Femur (tissue), 1 donor: ENCODE data around the gene KRT6B.

Experiments
- DNase-seq: peaks from one replicate; pipeline ENCODE4 v3.0.0-alpha.2; 2017

The KRT6B gene

DNA sequence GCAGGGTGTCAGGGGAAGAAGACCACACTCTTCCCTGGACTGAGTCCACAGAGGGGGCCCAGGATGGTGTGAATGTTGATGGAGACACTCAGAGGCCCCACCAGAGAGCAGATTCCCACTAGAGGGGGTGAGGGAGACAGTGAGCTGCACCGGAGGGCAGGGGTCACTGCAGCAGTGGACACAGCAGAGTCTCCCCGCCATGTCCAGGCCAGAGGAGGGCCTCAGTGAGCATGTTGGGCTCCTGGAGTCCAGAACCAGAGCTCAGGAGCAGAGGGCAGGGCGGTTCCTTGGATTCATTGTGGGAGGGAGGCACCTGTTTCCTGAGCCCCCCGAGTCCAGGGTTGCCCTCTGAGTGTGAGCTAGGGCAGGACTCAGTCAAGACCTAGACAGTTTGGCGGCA lies 44.0 kb downstream of the KRT6B start:
- DNase-seq, result no peak

DNA sequence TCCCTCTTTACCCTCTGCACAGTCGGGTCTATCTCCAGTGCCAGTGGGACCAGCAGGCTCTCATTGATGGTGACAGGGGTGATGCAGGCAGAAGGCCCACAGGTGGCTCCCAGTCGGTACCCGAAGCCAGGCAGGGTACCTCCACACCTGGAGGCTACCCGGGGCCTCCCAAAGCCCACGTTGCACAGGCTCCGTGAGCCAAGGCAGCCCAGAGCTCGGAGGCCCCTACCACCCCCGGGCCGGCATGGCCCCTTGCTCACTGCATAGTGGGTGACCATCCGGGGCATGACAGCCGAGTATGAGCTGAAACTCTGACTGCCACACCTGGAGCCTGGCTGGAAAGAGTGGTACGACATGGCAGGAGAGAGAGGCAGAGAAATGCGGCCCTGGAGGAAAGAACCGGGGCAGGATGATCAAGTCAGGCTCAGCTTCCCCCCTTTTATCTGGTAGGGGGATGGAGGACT lies 46.0 kb downstream of the KRT6B start, which contains the start of gene KRT82:
TSS of gene KRT82 (minus strand) at position 414 of the 464 bp plus-strand sequence. CDS start at position 356, 58 bp downstream.
- no peak for DNase-seq

DNA sequence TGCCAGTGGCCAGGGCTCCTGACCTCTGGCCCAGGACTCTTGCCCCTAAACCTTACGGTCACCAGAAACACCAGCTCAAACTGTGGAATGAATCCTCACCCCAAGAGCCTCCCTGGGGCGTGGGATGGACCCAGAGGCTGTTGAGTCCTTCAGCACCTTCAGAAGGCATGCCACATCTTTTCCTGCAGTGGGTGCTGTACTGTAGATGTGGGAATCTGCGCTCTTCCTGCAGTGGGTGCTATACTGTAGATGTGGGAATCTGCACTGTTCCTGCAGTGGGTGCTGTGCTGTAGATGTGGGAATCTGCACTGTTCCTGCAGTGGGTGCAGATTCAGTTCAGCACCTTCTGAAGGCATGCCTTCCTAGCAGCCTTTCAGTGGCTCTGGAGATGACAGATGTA lies 47.0 kb downstream of the KRT6B start:
- no peak for DNase-seq

DNA sequence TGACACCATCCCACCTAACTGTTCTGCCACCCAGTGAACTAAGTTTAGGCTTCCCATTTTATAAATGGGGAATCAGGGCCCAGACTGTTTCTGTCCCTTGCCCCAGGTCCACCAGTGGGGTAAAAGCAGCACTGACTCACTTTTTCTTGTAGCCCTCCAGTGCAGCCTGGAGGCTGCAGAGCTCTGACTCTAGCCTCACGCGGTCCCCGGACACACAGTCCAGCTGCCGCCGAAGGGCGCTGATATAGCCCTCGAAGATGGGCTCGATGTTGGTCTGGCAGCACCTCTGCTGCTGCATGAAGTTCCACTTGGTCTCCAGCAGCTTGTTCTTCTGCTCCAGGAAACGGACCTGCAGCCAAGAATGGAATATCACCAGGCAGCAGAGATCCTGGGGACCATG lies 48.4 kb downstream of the KRT6B start:
- DNase-seq, result no peak

DNA sequence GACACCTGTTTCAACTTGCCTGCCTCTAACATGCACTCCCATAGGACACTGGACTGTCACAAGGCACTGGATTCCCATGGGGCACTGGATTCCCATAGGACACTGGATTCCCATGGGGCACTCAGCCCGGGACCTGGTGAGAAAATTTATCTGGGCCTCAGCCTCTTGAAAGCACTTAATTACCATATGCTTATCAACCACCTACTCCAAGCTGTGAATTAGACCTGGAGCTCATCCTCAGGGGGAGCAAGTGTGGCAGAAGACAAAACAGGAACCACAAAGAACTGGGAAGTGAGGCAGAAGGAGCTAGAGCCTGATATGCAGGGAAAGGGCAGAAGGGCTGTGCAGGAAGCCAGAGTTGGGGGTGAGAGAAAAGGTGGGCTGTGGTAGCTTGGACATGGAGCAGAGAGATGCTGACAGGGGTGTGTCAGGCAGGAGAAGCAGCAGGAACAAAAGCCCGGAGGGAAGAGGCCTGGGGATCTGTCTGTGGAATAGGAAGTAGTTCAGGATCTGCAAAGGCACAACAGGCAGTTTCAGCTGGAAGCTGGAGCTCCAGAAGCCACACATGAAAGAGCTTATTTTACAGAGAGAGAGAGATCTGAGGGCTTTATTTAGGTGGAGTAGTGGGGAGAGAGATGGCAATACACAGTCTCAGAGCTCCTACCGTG lies 48.9 kb downstream of the KRT6B start:
- DNase-seq, result no peak

DNA sequence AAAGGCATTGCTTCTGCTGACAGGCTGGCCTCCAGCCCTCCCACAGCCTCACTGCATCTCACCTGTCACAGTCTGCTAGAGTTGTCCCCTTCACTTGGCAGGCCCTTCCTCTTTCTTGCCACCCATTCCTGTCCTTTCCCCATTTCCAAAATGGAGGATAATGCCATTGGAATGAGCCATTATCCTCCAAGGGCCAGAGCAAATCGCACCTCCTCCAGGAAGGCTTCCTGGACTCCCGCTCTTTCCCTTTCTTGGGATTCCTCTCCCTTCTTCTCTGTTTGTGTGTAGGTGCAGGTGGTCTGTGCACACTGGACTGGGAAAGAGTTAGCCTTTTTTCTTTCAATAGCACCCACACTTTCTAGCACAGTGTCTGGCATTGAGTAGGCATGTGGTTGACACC lies 49.6 kb downstream of the KRT6B start:
- no peak for DNase-seq

DNA sequence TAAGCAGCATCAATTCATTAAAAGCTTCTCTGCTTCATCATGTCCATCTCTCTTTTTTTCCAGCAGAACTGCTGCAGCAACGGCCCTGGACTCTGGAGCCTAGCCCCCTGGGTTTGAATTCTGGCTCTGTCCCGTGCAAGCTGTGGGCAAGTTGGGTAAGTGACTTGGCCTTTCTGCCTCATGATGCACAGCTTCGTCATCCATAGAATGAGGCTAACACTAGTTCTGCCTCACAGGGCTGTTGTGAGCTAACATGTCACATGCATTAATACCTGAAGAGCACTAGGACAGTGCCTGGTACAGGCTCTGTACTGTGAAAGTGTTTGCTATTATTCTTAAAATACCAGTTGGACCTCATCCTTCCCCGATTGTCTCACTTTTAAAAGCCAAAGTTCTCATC lies 50.0 kb downstream of the KRT6B start:
- no peak for DNase-seq

DNA sequence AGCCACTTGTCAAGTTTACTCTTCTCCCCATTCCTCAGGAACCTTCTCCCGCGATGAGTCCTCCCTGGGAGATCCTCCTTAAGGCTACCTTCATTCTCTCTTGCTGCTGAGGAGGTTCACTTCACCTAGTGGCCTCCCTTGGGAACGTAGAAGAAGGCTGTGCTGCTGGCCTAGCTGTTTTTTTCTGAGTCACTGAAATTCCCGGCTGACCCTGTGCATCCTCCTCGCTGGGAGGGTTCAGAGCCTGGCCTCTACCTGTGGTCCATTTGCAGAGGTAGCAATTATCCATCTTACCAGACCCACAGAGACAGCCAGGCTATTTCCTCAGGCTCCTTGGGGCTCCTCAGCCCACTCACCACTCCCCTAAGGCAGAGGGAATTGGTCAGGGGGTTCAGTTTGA lies 50.4 kb downstream of the KRT6B start:
- DNase-seq, result no peak

DNA sequence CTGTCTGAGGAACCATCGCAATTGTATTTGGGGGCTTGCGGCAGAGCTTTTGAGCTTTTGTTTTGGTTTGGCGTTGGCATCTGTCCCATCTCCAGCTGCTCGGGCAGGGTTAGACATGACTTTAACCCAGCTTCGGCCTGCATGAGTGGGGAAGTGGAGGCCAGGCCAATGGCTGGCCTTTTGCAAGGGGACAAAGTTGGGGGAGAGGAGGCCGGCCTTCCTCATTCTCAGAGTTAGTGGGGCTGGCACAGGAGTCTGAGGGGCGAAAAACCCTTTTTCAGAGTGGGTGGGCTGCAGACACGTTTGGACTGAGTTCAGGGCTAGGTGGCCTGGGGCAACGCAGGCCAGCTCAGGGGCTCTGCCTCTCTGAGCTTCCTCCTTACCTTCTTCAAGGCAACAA lies 51.0 kb downstream of the KRT6B start:
- DNase-seq, result no peak

DNA sequence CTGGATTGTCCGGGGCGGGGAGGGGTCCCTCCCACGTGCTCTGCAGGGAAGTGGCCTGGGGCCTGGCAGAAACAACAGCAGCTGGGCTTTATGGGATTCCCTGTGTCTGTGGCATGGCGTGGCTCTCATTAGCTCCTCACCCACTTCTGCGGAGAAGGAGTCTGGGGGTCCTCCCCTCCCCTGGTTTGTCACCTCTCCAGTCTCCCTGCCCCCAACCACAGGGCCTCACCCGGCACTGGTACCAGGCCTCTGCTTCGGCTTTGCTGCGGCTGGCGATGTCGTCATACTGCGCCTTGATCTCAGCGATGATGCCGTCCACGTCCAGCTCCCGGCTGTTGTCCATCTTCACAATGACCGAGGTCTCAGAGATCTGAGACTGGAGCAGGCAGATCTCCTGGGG lies 52.2 kb downstream of the KRT6B start:
- no peak for DNase-seq

DNA sequence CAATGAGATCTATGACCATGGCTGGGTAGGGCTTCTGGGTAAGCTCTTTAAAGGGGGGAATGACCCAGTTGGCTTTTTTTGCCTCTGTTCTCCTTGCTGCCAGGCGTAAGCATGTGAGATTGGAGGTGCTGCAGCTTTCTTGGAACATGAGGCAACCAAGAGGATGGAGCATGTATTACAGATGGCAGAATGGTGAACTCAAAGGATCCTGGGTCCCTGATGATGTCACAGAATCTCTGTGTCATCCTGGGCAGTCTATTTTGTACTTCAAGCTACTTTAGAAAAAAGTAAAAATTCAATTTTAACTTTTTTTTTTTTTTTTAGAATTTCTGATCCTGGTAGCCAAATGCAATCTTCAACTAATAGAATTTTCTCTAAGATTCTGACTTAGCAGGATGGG lies 53.8 kb downstream of the KRT6B start:
- no peak for DNase-seq

DNA sequence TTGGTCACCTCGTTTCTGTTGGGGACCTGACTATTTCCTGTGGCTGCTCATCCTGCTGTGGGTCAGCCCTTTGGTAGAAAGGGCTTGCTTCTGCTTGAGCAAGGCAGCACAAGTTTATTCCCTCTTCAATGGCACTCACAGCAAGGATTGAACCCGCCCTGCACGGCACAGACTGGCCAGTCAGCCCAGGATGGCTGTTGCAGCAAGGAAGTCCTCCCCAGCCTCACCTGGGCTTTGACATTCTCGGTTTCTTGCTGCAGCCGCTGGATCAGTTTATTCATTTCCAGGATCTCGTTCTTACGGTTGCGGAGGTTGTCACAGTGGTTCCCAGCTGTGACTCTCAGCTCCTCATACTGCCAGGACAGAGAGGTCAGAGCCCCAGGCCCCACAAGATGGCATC lies 55.3 kb downstream of the KRT6B start:
- DNase-seq, result no peak
